ENCODE measurements around the gene RAB41.
"Not testable (repeated sequence)": the region's sequence is repeated elsewhere in the genome, so short reads cannot be mapped to it uniquely, and the experiment has no call there.

RAB41 gene

GRCh38 chrX:70281951-70282350 lies at the start of gene RAB41:
TSS of gene RAB41 (plus strand) at chrX:70282172. CDS start at chrX:70282218, 46 bp downstream.
- DNase-seq = no peak

GRCh38 chrX:70234355-70234754 lies 47.6 kb upstream of the RAB41 start, which contains the start of gene AWAT1:
TSS of gene AWAT1 (plus strand) at chrX:70234655. CDS start at chrX:70234696, 41 bp downstream.
- DNase-seq = no peak

GRCh38 chrX:70240751-70241150 lies 41.2 kb upstream of the RAB41 start:
- no peak for DNase-seq

GRCh38 chrX:70241501-70241900 lies 40.5 kb upstream of the RAB41 start:
- no peak for DNase-seq

GRCh38 chrX:70243601-70244000 lies 38.4 kb upstream of the RAB41 start:
- not testable (repeated sequence) for DNase-seq

GRCh38 chrX:70244881-70245280 lies 37.1 kb upstream of the RAB41 start:
- DNase-seq = no peak

- DNase-seq = no peak
Observed at GRCh38 chrX:70247252-70247651, 34.7 kb upstream of the RAB41 start.

GRCh38 chrX:70252491-70252890 lies 29.5 kb upstream of the RAB41 start:
- no peak for DNase-seq

GRCh38 chrX:70253377-70254062 lies 28.5 kb upstream of the RAB41 start:
- no peak for DNase-seq

GRCh38 chrX:70254063-70254400 lies 27.9 kb upstream of the RAB41 start:
- no peak for DNase-seq

- no peak for DNase-seq
Observed at GRCh38 chrX:70254909-70255308, 27.1 kb upstream of the RAB41 start.

GRCh38 chrX:70255452-70255851 lies 26.5 kb upstream of the RAB41 start:
- no peak for DNase-seq

GRCh38 chrX:70257423-70258288 lies 24.3 kb upstream of the RAB41 start:
- DNase-seq = no peak

- no peak for DNase-seq
Observed at GRCh38 chrX:70260104-70260503, 21.9 kb upstream of the RAB41 start, which contains the start of gene P2RY4. TSS of gene P2RY4 (minus strand) at chrX:70260204. CDS start at chrX:70259624, 580 bp downstream.

GRCh38 chrX:70262952-70263567 lies 18.9 kb upstream of the RAB41 start:
- DNase-seq = peak in 13 of 58 donors; percentile 0 to 8 (median 1)

GRCh38 chrX:70264784-70265183 lies 17.2 kb upstream of the RAB41 start:
- DNase-seq = no peak

GRCh38 chrX:70268034-70268433 lies 13.9 kb upstream of the RAB41 start, which contains the start of gene ARR3:
TSS of gene ARR3 (plus strand) at chrX:70268334. CDS start at chrX:70269386, 1,052 bp downstream.
- no peak for DNase-seq

GRCh38 chrX:70274029-70274428 lies 7.9 kb upstream of the RAB41 start:
- not testable (repeated sequence) for DNase-seq

- no peak for DNase-seq
Observed at GRCh38 chrX:70279081-70279480, 2.9 kb upstream of the RAB41 start.

- DNase-seq = no peak
Observed at GRCh38 chrX:70280573-70280972, 1.4 kb upstream of the RAB41 start.

GRCh38 chrX:70289168-70289792 lies 7.3 kb downstream of the RAB41 start:
- DNase-seq = no peak

All from anterior cingulate cortex (tissue), 58 donors.